Measurements from ENCODE around the gene FHIT. TPM values are rescaled to one million over a fixed set of nuclear protein-coding genes. Genes with fewer than 3 reads are reported as not detected.

The FHIT gene
- polyA plus RNA-seq, 1 of the 3 experiments (the other 2 are of a cell fraction): 0.41 TPM

- Histone ChIP-seq H3K9ac (no peak overlapping the region), H3F3A (replicated peaks; ENCODE audit: insufficient read depth) (no peaks in the 10 kb centered on the region), H3K4me2 (no peak overlapping the region), H3K4me3 (ENCODE audit: low read depth in 2 of 2, low read length in 1 of 2) (no peak overlapping the region), H4K20me1 (ENCODE audit: insufficient read depth) (no peaks in the 10 kb centered on the region), H3K27ac (ENCODE audit: low read depth in 2 of 2, low read length in 1 of 2) (no peak overlapping the region), H2AFZ (ENCODE audit: low read depth) (no peak overlapping the region), H3K27me3 (ENCODE audit: insufficient read depth) (no peaks in the 10 kb centered on the region), H3K9me2 (no peaks in the 10 kb centered on the region), H3K79me2 (ENCODE audit: insufficient read depth) (no peaks in the 10 kb centered on the region), H3K36me3 (replicated peaks in 1 of 2; ENCODE audit: control insufficient read depth in 1 of 2, insufficient read depth in 2 of 2, low read length in 1 of 2) (no peaks in the 10 kb centered on the region), H3K9me3 (no peaks in the 10 kb centered on the region), H3K4me1 (ENCODE audit: control insufficient read depth in 1 of 2, insufficient read depth in 2 of 2, low read depth in 1 of 2, low read length in 1 of 2) (no peaks in the 10 kb centered on the region; a peak in 1 of 4 replicates)
- CTCF ChIA-PET: interaction anchor here (0.6 to 0.8 kb wide), 2 partner anchors 9 to 92 kb away, joined by 4 read pairs; no protein-coding TSS in a partner anchor
- POLR2A ChIA-PET: no interaction called here
- TF ChIP-seq PBX3 (IDR thresholded peaks at IDR 0.05) (no peak), FOSL2 (IDR thresholded peaks at IDR 0.05; ENCODE audit: borderline replicate concordance, low read depth) (no peak), RAD21 (IDR thresholded peaks at IDR 0.05; ENCODE audit: low read length) (no peak), RCOR1 (IDR thresholded peaks at IDR 0.05; ENCODE audit: low read length) (no peak), EP300 (IDR thresholded peaks at IDR 0.05; ENCODE audit: borderline replicate concordance in 1 of 2, low read depth in 1 of 2, low read length in 1 of 2) (no peak), ELF1 (IDR thresholded peaks at IDR 0.05) (no peak), TAF1 (IDR thresholded peaks at IDR 0.05; ENCODE audit: borderline replicate concordance, low read depth, low read length) (no peak), JUND (IDR thresholded peaks at IDR 0.05) (no peak), REST (IDR thresholded peaks at IDR 0.05; ENCODE audit: low read depth, low read length) (no peak), IRF3 (IDR thresholded peaks at IDR 0.05; ENCODE audit: low read depth, low read length) (no peak), RFX5 (IDR thresholded peaks at IDR 0.05; ENCODE audit: low read length) (no peak), RXRA (IDR thresholded peaks at IDR 0.05; ENCODE audit: borderline replicate concordance, low read depth) (no peak)
- TF ChIP-seq, protein P1, sequence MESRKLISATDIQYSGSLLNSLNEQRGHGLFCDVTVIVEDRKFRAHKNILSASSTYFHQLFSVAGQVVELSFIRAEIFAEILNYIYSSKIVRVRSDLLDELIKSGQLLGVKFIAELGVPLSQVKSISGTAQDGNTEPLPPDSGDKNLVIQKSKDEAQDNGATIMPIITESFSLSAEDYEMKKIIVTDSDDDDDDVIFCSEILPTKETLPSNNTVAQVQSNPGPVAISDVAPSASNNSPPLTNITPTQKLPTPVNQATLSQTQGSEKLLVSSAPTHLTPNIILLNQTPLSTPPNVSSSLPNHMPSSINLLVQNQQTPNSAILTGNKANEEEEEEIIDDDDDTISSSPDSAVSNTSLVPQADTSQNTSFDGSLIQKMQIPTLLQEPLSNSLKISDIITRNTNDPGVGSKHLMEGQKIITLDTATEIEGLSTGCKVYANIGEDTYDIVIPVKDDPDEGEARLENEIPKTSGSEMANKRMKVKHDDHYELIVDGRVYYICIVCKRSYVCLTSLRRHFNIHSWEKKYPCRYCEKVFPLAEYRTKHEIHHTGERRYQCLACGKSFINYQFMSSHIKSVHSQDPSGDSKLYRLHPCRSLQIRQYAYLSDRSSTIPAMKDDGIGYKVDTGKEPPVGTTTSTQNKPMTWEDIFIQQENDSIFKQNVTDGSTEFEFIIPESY (IDR thresholded peaks at IDR 0.05; ENCODE audit: borderline replicate concordance, low read depth): no peak
- DNase-seq: no peak
Observed at GRCh38 chr3:60316121-60316797, 935.0 kb downstream of the FHIT start.
